ENCODE measurements around the gene ZBP1.
"Not testable (repeated sequence)": the region's sequence is repeated elsewhere in the genome, so short reads cannot be mapped to it uniquely, and the experiment has no call there.

ZBP1 gene

DNA sequence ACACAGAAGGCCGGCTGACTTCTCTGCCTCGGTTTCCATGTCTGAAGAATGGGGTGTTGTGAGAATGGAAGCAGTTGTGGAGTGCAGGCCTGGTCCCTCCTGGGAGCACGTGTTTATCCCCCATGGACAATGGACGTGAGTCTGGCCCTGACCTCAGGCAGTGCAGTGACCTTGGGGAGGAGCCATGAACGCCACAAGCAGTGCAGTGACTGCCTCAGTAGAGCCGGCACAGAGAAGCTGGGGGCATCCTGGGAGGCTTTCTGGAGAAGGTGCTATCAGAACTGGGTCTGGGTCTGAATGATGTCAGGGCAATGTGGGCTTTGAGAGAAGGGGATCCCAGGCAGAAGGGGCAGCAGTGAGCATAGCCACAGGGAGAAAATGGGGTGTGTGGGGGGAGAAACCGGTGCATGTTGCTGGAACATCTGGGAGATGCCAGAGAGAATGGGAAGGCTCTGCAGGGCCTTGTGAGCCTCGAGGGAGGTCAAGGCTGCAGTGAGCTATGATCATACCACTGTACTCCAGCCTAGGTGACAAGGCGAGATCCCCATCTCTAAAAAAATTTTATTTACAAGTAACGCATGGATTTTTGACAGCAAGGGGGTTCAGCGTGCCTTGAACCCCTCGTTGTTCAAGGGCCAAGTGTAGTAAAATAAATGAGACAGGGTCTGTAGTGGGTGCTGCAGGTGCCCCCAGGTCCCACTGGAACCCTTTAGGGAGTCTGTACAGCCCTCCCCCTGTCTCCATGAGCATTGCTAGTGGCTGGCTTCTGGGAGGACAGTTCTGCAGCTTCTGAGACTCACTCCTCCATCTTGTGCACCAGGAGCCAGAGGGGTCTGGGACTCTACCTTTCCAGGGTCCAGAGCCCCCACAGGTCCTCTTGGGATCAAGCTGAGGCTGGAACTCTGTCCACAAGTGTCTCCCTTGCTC is 27.0 kb upstream of the ZBP1 start:
- DNase-seq (ENCODE audit: low spot score): no peak

DNA sequence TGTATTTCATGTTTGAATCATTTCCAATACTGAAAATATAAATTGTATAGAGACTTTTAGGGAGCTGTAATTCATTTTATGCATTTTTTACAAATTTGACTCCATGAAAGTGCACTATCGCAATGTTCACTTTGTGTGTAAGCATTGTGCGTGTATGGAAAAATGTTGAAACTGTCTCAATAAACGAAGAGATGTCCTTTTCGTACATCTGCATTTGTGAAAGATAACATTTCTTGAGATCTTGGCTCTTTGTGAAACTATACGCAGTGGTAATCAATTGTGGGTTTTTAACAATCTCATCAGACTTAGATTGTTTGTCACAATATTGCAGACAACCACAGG is 18.6 kb upstream of the ZBP1 start:
- DNase-seq (ENCODE audit: low spot score): no peak

DNA sequence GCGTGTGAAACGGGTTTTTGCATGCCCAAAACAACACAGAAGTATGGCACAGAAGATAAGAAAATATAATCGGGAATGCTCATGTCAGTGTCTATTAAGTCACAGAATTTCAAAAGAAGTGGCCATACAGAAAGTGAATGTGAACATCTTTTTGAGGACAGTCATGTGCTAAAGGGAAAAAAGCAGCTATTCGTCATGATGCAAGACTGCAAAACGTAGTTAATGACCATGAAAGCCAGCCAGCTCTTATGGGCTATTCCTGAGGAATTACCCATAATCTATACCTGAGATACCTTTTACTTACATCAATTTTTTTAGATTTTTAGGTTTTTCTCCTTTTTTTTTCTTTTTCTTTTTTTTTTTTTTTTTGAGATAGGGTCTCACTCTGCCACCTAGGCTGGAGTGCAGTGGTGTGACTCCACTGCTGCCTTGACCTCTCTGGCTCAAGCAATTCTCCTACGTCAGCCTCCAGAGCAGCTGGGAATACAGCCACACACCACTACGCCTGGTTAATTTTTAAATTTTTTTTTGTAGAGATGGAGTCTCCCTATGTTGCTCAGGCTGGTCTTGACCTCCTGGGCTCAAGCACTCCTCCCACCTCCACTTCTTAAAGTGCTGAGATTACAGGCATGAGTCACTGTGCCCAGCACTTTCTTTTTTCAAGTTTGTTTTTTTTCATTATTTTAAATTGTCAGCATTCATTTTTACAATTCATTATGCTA is 18.1 kb upstream of the ZBP1 start:
- DNase-seq (ENCODE audit: low spot score): no peak

DNA sequence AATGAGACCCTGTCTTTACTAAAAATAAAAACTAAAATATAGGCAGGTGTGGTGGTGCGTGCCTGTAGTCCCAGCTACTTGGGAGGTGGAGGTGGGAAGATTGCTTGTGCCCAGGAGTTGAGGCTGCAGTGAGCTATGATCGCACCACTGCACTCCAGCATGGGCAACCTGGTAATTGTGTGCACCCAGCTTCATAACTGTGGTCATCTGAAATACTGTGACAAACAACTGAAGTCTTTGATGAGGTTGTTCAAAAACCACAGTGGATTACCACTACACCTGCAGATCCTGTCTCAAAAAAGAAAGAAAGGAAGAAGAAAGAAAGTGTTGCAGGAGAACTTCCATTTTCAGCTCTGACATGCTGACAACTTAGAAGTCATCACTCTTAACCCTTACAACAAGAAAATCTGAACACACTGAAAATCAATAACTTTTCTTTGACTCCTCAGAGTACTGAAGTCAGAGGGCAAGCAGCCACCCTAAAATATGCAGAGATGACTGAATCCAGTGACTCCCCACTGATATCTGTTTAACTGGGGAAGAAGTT is 13.8 kb upstream of the ZBP1 start:
- no peak for DNase-seq (ENCODE audit: low spot score)

DNA sequence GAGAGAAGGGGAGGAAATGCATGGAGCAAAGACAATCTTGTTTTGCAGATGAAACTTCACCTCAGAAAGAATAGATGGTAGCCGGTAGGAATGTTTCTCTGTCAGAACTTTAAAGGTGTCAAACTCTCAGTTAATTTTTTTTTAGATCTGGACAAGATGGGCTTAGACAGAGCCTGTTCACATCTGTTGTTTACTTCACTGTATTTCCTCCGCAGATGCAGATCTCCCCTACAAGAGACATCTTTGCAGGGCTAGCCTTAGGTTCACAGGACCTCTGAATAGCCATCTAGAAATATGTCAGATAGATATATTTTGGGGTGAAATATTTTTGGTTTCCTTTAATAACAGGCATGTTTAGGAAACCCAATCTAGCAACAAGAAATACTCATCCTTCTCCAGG is 12.1 kb upstream of the ZBP1 start:
- DNase-seq (ENCODE audit: low spot score): no peak

DNA sequence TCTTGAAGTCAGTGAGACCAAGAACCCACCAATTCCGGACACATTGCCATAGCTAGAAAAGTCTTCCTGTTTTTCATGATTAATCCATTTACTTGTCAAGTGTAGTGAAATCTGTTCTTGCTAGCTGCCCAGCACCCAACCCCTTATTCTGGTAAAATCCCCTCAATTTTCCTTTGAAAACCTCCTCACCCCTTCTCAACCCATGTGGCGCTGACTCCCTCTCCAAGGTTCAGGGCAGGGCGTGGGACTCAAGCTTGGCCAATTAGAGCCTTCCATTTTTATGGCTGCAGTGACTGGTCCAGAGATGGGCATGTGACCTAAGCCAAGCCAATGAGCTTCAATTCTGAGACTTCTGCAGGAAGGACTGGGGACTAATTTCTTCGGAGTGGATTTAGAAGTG is 9.8 kb upstream of the ZBP1 start:
- no peak for DNase-seq (ENCODE audit: low spot score)

DNA sequence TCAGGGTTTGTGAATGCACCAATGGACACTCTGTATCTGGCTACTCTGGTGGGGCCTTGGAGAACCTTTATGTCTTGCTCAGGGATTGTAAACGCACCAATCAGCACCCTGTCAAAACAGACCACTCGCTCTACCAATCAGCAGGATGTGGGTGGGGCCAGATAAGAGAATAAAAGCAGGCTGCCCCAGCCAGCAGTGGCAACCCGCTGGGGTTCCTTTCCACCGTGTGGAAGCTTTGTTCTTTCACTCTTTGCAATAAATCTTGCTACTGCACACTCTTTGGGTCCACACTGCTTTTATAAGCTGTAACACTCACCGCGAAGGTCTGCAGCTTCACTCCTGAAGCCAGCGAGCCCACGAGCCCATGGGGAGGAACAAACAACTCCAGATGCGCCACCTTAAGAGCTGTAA is 9.3 kb upstream of the ZBP1 start:
- not testable (repeated sequence) for DNase-seq (ENCODE audit: low spot score)

DNA sequence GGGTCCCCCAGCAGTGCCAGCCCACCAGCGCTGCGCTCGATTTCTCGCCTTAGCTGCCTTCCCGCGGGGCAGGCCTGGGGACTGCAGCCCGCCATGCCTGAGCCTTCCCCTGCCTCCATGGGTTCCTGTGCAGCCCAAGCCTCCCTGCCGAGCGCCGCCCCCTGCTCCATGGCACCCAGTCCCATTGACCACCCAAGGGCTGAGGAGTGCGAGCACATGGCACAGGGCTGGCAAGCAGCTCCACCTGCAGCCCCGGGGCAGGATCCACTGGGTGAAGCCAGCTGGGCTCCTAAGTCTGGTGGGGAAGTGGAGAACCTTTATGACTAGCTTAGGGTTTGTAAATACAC is 8.7 kb upstream of the ZBP1 start:
- not testable (repeated sequence) for DNase-seq (ENCODE audit: low spot score)

DNA sequence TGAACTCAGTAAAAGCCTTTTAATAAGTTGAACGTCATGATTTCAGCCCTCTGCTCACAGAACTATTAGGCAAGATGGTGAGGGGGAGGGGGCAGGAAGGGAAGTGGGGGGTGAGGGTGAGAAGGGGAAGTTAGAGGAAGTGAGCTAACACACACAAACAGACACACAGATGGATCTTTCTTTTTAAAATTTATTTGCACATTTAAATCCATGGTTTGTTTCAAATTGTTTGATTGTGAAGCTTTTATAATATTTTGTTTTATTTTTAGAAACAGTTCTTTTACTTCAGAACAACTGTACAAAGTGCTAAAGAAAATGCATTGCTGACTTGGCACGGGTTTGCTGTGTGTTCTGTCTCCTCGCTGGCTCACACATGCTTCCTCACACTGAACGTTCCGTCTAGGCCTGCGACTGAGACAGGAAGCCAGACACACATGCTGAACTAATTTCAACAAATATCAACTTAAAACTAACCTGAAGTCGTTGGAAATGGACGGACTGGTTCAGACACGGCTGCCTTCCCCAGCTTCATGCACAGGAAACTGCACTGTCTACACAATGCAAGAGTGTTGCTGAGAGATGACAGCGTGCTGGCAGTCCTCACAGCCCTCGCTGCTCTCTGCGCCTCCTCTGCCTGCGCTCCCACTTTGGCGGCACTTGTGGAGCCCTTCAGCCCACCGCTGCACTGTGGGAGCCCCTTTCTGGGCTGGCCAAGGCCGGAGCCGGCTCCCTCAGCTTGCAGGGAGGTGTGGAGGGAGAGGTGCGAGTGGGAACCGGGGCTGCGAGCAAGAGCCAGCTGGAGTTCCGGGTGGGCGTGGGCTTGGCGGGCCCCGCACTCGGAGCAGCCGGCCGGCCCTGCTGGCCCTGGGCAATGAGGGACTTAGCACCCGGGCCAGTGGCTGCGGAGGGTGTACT is 8.1 kb upstream of the ZBP1 start:
- DNase-seq (ENCODE audit: low spot score): no peak

DNA sequence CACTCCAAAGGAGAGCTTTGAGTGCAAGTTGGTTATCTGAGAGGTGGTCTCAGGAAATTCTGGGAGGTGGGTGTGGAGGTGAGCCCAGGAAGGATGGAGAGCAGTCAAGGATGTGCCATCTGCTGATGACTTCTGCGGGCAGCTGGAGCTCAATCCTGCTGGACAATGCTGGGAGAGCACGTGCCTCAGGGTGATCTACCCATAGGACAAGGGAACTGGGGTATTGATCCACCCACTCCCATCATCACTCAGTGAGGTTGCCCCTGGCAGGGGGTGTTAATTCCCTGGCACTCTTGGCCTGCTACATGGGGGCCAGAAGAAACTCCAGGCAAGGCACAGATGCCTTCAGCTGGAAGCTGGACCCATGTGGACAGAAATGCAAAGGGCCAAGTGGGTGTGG is 7.1 kb upstream of the ZBP1 start:
- DNase-seq (ENCODE audit: low spot score): no peak

DNA sequence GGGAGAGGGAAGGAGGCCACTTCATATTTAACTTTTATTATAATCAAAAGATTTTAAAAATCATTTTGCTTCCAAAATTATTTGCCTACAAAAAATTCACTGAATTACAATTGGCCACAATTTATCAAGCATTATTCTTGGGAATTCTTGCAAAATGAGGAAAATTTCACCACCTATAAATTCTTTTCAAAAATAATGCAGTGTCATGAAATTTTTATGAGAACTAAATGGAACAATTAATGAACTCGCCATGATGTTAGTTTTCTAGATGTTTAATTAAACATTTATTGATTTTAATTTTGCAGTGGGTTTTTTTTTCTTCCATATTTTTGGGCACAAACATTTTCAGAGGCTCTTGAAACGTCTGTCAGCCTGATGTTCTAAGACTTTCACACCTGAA is 5.8 kb upstream of the ZBP1 start:
- no peak for DNase-seq (ENCODE audit: low spot score)

DNA sequence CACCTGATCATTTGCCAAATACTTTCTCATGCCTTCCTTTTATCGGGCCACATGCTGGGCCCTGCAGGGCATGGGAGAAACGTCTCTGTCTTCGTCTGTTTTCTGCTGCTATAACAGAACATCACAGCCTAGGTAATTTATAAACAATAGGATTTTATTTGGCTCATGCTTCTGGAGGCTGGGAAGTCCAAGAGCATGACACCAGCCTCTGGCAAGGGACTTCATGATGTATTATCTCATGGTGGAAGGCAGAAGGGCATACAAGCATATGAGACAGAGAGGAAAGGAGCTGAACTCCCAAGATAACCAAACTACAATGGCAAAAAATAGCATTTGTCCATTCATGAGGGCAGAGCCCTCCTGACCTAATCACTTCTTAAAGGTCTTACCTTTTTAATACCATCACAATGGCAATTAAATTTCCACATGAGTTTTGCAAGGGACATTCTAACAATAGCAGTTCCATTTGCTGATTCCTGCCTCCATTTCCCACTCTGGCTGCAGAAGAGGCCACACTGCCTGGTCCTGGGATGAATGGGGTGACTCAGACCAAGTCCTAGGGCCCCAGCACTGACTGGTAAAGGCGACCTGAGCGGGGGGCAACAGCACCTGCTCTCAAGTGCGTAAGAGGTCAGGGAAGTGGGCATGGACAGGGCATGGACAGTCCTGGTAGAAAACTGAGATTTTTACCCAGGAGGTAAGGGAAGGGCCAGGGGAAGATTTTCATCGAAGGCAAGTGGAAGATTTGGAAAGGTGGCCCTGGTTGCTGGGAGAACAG is 5.1 kb upstream of the ZBP1 start:
- no peak for DNase-seq (ENCODE audit: low spot score)

DNA sequence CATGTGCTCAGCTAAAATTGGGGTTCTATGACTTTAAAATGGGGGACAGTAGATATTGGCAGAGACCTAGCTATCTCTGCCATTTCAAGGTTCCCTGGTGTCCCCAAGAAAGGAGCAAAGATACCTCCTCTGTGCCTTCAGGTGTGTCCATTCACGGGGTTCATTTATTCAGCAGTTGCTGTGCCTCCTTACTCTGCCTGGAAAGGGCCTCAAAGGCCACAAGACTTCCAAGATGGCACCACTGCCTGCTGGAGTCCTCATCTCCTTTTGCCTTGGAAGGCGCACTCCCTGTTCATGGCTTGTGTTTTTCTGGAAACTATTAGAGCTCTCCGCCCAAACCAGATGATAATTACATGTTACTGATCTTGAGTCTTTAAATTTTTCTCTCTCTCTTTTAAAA is 3.9 kb upstream of the ZBP1 start:
- no peak for DNase-seq (ENCODE audit: low spot score)

DNA sequence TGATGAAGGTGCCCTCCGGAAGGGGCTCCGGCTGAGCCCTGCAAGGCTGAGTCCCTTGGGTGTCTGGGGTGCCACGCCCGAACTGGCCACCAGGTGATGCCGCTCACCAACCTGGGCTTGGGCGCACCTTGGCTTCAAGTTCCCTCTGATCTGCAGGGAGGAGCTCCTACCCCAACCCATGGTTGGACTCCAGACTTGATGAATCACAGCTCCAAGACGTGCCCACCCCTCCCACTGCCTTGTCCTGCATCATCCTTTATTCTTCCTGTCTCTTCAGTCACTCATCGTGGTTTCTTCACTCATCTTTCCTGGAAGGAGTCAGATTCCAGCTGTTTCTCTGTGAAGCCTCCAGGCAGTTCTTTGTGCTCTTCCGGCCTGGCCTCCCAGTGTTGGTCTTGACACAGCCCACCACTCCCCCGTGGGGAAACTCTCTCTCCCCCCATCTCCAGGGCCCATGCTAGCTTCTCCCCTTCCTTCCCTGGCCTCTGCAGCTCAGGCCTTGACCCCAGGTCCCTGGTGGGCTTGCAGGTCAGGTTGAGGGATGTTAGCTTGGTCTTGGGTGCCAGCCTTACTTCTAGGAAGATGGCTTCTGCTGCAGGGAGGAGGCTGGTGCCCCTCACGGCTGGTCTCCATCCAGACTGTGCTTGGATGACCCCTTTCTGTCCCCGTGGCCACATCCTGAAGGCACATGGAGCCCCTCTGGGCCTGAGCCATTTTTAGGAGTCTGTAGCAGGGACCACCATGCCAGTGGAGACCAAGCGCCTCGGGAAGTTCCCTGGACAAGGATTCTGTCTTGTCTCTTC is 2.6 kb upstream of the ZBP1 start:
- peak; percentile 85 for DNase-seq (ENCODE audit: low spot score)

DNA sequence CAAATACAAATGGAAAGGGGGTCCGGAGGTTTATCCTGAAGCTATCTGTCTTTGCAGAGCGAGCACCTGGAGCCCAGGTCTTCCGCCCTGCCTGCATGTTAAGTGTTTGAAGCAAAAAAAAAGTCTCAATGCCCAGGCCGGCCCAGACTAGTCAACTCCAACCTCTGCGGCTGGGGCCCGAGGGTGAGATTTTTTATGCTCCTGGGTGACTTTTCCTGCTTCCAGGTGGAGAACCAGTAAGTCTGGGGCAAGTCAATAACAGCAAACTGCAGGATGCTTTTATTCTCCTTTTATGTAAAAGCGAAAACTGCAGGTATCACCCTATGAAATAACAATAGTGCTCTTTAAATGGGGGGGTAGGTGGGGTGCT is 2.0 kb upstream of the ZBP1 start:
- no peak for DNase-seq (ENCODE audit: low spot score)

DNA sequence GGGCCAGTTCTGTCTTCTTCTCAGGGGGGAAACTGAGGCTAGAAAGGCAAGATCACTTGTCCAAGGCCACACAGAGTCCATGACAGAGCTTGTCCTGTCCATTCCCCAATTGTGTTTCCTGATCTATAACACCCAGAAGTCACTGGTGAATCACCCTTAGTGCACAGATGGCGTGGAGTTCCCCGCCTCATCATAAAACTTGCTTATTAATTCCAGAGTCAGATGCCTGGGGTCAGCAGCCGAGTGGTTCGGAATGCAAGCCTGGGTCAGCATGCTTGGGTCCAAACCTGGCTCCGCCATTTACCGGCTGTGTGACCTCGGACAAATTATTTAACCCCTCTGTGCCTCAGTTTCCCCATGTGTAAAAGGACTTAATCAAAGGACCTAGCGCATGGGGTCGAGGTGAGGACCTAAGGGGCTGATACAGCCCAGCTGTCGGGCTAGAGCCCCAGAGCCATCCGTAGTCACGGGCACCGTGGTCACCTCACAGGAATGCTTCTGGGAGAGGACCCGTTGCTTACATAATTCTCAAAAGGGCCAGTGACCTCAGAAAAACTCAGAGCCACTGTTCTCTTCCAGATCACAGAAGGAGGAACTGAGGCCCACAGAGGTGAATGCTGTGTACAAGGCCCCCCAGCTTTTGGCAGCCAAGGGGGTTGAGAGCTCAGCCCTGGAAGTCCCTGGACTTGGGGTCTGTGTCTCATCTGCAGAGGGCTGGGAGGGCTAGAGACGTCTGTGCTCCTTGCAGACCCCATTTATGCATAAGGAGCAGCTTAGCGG is 1.4 kb upstream of the ZBP1 start:
- DNase-seq (ENCODE audit: low spot score): no peak

DNA sequence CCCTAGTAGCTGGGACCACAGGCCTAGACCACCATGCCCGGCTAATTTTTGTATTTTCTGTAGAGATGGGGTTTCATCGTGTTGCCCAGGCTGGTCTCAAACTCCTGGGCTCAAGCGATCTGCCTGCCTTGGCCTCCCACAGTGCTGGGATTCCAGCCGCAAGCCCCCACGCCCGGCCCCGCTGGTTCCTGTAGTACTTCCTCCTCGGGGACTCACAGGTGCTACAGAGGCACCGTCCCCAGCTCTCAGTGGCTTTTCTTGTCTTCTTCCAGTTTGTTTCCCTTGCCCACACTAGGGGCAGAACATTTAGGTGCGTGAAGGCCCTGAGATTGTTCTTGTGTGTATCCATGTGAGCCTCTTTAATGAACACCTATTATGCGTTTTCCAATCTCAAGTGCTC is 773 bp upstream of the ZBP1 start:
- no peak for DNase-seq (ENCODE audit: low spot score)

DNA sequence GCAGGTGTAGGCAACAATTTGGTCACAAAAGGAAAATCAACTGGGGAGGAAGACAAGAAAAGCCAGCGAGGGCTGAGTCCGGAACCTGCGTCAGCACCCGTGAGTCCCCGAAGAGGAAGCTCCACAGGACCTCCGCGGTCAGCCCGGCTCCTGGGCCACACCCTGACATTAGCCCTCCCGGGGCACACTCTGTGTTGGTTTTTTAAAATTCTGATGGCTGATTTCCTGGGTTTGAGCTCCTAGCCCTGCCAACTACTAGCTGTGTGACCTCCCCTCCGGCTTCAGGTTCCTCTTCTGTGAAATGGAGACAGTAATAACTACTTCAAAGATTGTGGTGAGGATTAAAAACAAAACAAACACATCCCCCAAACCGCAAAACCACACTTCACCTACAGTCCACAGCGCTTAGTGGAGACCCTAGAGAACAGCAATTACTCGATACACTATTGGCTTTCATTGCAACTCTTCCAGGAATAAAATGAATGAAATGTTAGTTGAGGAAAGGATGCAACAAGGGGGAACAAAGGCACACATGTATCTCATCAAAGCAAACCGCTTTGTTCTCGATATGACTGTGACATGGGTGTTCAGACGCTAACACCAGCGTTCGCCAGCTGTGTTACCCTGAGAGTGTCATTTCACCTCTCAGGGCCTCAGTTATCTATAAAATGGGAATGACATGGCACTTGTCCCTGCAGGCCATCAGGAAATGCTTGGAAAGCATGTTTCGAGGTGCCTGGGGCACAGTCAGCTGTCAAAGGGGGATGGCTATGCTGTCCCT is 985 bp downstream of the ZBP1 start:
- no peak for DNase-seq (ENCODE audit: low spot score)

DNA sequence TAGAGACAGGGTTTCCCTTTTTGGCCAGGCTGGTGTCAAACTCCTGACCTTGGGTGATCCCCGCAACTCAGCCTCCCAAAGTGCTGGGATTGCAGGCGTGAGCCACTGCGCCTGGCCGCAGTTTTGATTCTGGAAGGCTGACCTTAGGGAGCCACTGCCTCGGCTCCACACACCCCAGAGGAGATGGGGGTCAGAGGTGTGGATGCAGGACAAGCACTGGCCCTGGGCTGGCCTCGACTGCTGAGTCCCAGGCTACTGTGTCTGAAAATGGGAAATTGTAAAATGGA is 1.5 kb downstream of the ZBP1 start:
- no peak for DNase-seq (ENCODE audit: low spot score)
